NT2/D1 (cell line): Measurements from ENCODE around the gene BLM.

ENCODE experiments used
- SUZ12 ChIP-seq: IDR thresholded peaks from 2 replicates; pipeline ENCODE4 v1.6.1; 2011; ENCODE audit not compliant: insufficient read length, insufficient read depth; ENCODE audit errors: extremely low read depth
- YY1 ChIP-seq: IDR thresholded peaks from 2 replicates; pipeline ENCODE4 v1.6.1; 2011; ENCODE audit not compliant: insufficient read length, insufficient read depth

DNA sequence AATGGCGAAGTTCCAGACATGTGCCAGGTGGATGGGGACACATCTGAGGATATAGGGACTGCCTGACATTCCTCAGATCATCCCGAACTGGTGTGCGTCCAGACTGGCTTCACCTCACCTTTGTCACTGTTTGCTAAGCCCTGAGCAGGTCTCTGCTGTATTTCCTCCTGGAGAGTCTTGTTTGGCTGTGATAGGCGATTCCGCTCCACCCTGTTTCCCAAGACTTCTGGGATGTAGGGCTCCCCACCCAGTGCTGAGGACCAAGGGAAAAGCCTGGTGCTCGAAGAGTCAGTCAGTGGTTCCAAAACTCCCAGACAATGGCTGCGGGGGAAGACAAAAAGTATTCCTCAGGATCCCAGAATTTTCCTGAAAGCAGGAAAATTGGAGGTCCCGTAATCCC is 140.2 kb downstream of the BLM start:
- TF ChIP-seq YY1 (no peak), SUZ12 (no peak)
